Islet of Langerhans (tissue), 1 donor: ENCODE measurements around the gene EVA1C.
"Not testable (repeated sequence)": the region's sequence is repeated elsewhere in the genome, so short reads cannot be mapped to it uniquely, and the experiment has no call there.

Experiments
- FAIRE-seq: peaks from one replicate; lab custom pipeline; 2011; peaks lifted over from hg19 to GRCh38; lab: Jason Lieb, UNC

EVA1C gene, protein sequence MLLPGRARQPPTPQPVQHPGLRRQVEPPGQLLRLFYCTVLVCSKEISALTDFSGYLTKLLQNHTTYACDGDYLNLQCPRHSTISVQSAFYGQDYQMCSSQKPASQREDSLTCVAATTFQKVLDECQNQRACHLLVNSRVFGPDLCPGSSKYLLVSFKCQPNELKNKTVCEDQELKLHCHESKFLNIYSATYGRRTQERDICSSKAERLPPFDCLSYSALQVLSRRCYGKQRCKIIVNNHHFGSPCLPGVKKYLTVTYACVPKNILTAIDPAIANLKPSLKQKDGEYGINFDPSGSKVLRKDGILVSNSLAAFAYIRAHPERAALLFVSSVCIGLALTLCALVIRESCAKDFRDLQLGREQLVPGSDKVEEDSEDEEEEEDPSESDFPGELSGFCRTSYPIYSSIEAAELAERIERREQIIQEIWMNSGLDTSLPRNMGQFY

DNA sequence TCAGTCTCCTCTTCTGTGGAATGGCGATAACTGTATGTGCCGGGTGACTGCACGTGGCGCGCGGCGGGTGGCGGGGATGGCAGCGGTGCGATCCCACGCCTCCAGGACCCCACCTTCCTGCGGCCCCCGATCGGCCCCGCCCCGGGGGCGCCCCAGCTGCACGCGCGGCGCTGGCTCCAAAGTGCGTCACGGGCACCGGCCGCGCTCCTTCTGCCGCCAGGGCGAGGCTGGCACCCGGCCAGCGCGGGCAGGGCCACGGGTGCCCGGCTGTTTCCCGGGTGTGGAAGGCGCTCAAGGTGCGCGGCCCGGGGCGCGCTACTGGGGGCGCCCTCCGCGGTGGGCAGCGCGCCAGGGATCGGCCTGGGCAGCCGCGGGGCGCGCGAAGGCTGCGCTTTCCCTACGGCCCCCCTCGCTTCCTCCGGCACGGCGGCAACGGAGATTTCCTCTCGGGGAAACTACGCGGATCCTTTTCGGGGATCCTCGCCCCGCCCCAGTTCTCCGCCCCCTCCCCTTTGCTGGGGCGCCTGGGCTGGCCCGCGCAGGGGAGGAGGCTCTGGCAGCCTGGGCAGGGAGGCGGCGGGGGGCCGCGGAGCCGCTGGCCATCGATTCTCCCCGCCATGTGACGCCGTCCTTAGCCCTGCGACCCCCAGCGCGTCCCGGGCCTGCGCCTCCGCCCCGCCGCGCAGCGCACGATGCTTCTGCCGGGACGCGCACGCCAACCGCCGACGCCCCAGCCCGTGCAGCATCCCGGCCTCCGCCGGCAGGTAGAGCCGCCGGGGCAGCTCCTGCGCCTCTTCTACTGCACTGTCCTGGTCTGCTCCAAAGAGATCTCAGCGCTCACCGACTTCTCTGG is at the start of gene EVA1C:
TSS of gene EVA1C (plus strand) at position 545 of the 853 bp plus-strand sequence. CDS start at position 693, 148 bp downstream.
- no peak for FAIRE-seq

DNA sequence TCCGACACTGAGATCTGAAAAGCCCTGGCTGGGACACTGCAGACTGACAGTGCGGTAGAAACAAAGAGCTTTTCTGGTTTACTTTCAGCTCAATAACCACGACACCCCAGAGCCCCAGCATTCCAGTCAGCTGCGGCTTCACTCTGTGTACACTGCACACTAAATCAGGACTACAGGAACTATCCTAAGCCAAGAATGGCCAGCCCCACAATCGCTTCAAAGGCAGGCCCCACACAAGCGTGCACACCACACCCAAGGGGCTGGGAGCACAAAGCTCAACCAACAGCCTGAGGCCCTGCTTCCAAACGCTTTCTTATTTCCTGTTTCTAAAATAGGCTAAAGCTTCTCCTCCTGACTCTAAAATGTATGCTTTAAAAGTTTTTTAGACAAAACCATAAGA is 48.1 kb upstream of the EVA1C start:
- no peak for FAIRE-seq

DNA sequence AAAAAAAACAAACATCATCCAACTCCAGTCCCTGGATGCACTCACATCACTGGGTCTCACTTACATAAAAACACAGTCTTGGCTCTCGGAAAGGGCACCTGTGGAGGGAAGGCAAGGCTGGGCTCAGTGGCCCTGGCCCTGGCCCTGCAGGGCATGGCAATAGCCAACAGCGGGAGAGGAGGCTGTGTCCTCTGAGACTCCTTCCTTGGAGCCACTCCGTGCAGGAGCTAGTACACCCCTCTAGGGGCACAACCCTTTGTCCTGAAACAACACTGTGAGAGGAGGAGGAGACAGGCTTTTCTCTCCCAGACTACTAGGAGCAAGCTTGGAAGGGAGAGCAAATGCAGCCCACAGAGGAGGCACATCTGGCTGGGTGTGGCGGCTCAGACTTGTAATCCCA is 47.7 kb upstream of the EVA1C start:
- no peak for FAIRE-seq

DNA sequence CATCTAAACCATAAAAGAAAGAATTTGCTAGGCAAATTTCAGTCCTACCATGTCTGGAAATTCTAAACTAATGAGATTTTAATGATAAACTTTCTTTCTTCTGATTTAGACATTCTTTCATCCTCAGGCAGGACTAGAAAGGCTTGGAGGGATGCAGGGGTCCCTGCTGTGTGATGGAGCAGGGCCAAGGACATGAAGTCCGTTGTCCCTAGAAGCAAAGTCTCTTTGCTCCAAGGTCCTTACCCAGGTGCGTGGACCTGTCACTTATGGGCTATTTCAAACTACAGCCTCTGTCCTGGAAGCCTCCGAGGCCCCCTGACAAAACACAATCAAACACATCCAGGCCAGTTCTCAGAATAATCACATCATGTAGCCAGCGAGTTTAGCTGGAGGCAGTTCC is 46.3 kb upstream of the EVA1C start:
- no peak for FAIRE-seq

GRCh38 chr21:32367158-32367557 is 45.3 kb upstream of the EVA1C start:
- no peak for FAIRE-seq

GRCh38 chr21:32368386-32368785 is 44.1 kb upstream of the EVA1C start:
- FAIRE-seq = no peak

GRCh38 chr21:32368961-32369360 is 43.5 kb upstream of the EVA1C start:
- FAIRE-seq = not testable (repeated sequence)

DNA sequence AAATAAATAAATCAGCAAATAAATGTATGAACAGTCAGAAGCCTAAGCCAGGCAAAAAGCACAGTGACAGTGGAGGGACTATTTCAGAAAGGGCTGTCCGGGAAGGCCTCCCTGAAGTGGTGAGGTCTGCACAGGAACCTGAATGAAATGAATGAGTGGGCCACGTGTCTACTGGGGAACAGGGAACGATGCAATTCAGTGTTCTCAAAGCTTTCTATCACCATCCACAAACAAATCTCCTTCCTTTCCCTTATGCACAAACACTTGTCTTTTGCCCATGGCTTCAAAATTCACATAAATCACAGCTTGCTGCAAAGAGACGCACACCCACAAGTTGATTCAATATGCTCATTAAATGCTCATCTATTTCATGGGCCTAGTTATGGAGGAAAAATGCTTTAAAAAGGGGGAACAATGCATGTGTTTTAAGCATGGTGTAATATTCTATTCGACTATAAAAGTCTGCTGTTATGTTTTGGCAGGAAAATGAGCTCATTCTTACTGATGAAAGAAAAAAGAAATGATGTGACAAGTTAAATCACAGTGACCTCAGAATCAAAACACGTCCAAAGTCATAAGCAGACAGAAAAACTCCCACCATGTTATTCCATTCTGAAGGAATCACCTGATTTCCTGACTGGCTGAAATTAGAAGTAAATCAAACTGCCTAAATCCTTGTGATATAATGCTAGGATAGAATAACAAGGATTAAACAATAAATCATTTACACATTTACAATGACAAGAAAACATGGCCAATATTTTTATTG is 41.3 kb upstream of the EVA1C start:
- no peak for FAIRE-seq

DNA sequence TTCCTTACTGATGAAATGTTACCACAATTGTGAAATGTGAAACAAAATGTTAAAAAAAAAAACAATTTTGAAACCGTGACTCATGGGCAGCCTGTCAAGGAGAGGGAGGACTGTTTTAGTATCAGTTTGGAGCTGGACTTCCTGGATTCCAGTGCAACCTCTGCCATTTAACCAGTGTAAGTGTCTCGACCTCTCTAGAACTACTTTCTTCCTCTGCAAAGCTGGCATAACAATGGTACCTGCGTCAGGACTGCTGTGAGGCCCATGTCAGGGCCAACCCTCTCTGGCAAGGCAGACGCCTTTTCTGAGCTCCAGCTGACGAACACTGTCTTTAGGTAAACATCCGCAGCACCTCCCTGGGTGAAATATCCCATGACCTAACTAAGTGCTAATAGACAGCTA is 40.6 kb upstream of the EVA1C start:
- no peak for FAIRE-seq

GRCh38 chr21:32372755-32373154 is 39.8 kb upstream of the EVA1C start:
- FAIRE-seq = no peak

DNA sequence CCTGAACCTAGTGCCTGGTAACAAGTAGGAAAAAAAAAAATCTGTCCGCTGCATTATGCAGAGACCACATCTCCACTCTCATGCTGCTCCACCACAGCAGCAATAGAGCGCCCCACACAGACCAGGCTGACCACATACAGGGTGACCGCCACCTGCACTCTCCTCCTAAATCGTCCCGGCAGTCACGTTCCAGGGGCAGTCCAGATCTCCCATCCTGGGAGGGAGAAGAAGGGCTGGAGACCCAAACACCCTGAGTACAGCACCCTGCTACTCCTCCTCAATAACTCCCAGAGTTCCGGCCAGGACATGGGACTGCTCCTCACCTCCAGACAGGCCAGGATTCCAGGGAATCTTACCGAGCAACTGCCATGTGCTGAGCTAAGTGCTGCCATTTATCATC is 35.0 kb upstream of the EVA1C start:
- FAIRE-seq = no peak

GRCh38 chr21:32377991-32378390 is 34.5 kb upstream of the EVA1C start:
- no peak for FAIRE-seq

- FAIRE-seq = no peak
Measured at GRCh38 chr21:32378956-32379355, 33.5 kb upstream of the EVA1C start.

DNA sequence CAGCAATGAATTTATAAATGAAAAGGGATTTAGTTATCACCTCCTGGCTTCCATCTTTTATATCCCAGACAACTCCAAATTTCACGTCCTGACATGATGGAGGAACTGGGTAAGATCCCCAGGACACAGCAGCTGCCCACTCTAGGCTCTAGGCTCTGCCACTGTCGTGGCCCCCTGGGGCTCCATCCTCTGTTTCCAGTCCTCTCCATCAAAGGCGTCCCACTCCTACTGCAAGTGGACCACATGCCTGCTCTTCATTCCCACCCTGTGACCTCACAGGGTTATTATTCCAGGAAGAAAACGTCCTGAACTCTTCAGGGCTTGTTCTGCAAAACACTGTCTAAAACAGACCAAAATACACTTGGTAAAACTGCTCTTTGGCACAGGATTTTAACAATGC is 31.6 kb upstream of the EVA1C start:
- no peak for FAIRE-seq

DNA sequence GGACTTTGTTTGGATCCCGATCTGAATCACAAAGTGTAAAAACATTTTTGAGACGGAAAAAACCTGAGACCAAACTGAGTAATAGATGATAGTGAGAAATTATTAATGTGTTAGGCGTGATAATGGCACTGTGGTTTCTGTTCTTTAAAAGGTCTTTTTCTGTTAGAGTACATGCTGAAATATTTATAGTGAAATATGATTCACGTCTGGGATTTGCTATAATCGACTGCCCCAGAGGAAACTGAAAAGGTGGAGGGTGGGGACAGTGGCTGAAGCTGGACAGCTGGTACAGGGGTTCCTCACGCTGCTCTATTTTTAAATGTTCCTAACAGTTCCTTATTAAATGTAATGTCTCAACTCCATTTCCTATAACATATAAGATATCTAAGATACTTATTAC is 30.9 kb upstream of the EVA1C start:
- no peak for FAIRE-seq

GRCh38 chr21:32382108-32382644 is 30.3 kb upstream of the EVA1C start:
- FAIRE-seq = no peak

GRCh38 chr21:32383812-32384211 is 28.7 kb upstream of the EVA1C start:
- FAIRE-seq = no peak

DNA sequence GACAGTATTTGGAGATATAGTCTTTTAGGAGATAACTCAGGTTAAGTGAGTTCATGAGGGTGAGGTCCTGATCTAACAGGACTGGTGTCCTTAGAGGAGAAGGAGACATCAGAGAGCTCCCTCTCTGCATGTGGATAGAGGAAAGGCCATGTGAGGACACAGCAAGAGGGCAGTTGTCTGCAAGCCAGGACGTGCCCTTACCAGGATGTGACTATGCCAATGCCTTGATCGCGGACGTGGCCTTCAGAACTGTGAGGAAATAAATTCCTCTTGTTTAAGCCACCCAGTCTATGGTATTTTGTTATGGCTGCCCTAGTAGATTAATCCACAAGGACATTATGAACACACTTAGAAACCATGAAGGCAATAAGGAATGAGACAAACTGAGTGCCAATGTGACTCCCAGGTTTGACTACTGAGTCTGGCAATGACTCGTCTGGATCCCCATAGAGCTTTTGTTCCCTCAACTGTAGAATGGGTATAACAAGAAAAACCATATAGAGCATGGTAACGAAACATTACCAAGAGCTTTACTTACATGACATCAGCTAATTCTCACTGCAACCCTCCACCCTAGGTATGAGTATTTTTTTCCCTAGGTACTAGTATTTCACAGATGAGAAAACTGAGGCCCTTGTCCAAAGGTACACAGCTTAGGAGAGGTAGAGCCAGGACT is 26.2 kb upstream of the EVA1C start:
- FAIRE-seq = no peak

DNA sequence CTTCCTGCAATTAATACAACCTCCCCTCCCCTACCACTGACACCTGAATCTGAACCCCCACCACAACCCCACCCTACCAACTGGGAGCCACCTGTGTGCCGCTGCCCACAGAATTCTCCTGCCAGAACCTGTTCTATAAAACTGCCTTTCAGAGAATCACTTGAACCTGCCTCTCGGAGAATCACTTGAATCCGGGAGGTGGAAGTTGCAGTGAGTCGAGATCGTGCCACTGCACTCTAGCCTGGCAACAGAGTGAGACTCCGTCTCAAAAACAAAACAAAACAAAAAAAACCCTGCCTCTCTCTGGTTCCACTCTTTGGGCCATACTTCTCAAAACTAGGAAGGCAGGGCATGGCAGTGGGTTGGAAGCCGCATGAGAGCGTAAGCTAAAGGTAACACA is 25.4 kb upstream of the EVA1C start:
- FAIRE-seq = no peak

- no peak for FAIRE-seq
Measured at GRCh38 chr21:32388306-32388705, 24.2 kb upstream of the EVA1C start.

DNA sequence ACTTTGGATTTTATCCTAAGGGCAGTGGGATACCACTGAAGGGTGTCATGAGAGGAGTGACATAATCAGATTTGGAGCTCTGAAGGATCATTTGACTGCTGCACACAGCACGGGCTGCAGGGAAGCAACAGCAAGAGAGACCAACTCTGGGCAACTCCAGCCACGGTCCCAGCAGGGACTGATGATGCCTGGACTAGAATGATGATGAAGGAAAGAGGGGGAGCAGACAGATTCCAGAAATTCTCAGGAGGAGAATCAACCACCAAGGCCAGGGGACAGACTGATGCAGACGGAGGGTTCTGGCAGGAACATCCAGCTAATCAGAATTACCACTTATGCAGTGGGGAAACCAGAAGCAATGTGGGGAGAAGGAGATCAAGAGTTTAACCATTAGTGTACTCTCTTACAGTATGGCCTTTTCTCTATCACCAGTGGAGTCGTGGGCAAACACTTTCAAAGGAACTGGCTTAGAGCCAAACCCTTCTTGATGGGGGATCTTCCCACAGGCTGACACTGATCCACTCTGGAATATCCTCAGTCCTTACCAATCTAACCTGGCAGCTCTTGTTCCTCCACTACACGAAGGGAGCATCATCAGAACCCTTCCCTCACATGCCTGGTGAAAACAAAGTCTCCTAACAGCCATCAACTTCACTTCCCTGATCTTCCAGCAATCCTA is 23.0 kb upstream of the EVA1C start:
- no peak for FAIRE-seq
